ENCODE measurements around the gene THY1.

THY1 gene

GRCh38 chr11:119380827-119381180 is 42.2 kb downstream of the THY1 start:
- Histone ChIP-seq H3K4me2 (ENCODE audit: low read length) (peak overlapping the region; percentile 95), H4K20me1 (ENCODE audit: control insufficient read depth, insufficient read depth, low read depth, low read length) (no peaks in the 10 kb centered on the region), H3F3A (ENCODE audit: control insufficient read depth, insufficient read depth) (peaks cover 5% of the 10 kb centered on the region; the same call in 1 of the 2 replicates), H3K79me2 (ENCODE audit: control insufficient read depth, low read length) (no peaks in the 10 kb centered on the region), H3K9me3 (ENCODE audit: control insufficient read depth, insufficient read depth, low read length) (no peaks in the 10 kb centered on the region), H3K27me3 (ENCODE audit: control insufficient read depth, low read length) (peaks cover 6% of the 10 kb centered on the region; the same call in 1 of the 2 replicates), H3K27ac (ENCODE audit: low read depth, low read length) (no peak overlapping the region), H3K36me3 (ENCODE audit: control insufficient read depth, low read length) (no peaks in the 10 kb centered on the region), H3K4me1 (ENCODE audit: control insufficient read depth, low read length) (peaks cover 46% of the 10 kb centered on the region), H3K4me3 (ENCODE audit: low read length) (peak overlapping the region; percentile 84), H3K9me2 (replicated peaks; ENCODE audit: control insufficient read depth, low read length) (no peaks in the 10 kb centered on the region)
- TF ChIP-seq CTCF (IDR thresholded peaks at IDR 0.05; ENCODE audit: low read depth, low read length, poor library complexity, severe bottlenecking) (no peak), EZH2phosphoT487 (IDR thresholded peaks at IDR 0.05; ENCODE audit: borderline replicate concordance, low read length) (no peak)

- TF ChIP-seq CTCF (IDR thresholded peaks at IDR 0.05; ENCODE audit: low read depth, low read length, poor library complexity, severe bottlenecking) (no peak), EZH2phosphoT487 (IDR thresholded peaks at IDR 0.05; ENCODE audit: borderline replicate concordance, low read length) (no peak)
- Histone ChIP-seq H3K27me3 (ENCODE audit: control insufficient read depth, low read length) (peaks cover 6% of the 10 kb centered on the region; the same call in 1 of the 2 replicates), H3K9me2 (replicated peaks; ENCODE audit: control insufficient read depth, low read length) (no peaks in the 10 kb centered on the region), H3K4me1 (ENCODE audit: control insufficient read depth, low read length) (peaks cover 46% of the 10 kb centered on the region), H3K79me2 (ENCODE audit: control insufficient read depth, low read length) (no peaks in the 10 kb centered on the region), H3K4me3 (ENCODE audit: low read length) (peak overlapping the region; percentile 84), H3K36me3 (ENCODE audit: control insufficient read depth, low read length) (no peaks in the 10 kb centered on the region), H3K27ac (ENCODE audit: low read depth, low read length) (no peak overlapping the region), H3F3A (ENCODE audit: control insufficient read depth, insufficient read depth) (peaks cover 5% of the 10 kb centered on the region; the same call in 1 of the 2 replicates), H4K20me1 (ENCODE audit: control insufficient read depth, insufficient read depth, low read depth, low read length) (no peaks in the 10 kb centered on the region), H3K9me3 (ENCODE audit: control insufficient read depth, insufficient read depth, low read length) (no peaks in the 10 kb centered on the region), H3K4me2 (ENCODE audit: low read length) (peak overlapping the region; percentile 95)
Measured at GRCh38 chr11:119380160-119380826, 42.7 kb downstream of the THY1 start.

- Histone ChIP-seq H3K4me2 (ENCODE audit: low read length) (no peak overlapping the region), H3K9me3 (ENCODE audit: control insufficient read depth, insufficient read depth, low read length) (no peaks in the 10 kb centered on the region), H3F3A (ENCODE audit: control insufficient read depth, insufficient read depth) (peaks cover 5% of the 10 kb centered on the region; the same call in 1 of the 2 replicates), H3K9me2 (replicated peaks; ENCODE audit: control insufficient read depth, low read length) (no peaks in the 10 kb centered on the region), H3K27ac (ENCODE audit: low read depth, low read length) (no peak overlapping the region), H3K79me2 (ENCODE audit: control insufficient read depth, low read length) (no peaks in the 10 kb centered on the region), H3K36me3 (ENCODE audit: control insufficient read depth, low read length) (no peaks in the 10 kb centered on the region), H3K4me1 (ENCODE audit: control insufficient read depth, low read length) (peaks cover 56% of the 10 kb centered on the region), H4K20me1 (ENCODE audit: control insufficient read depth, insufficient read depth, low read depth, low read length) (no peaks in the 10 kb centered on the region), H3K27me3 (ENCODE audit: control insufficient read depth, low read length) (peaks cover 6% of the 10 kb centered on the region; the same call in 1 of the 2 replicates), H3K4me3 (ENCODE audit: low read length) (no peak overlapping the region)
- no peak for TF ChIP-seq EZH2phosphoT487 (IDR thresholded peaks at IDR 0.05; ENCODE audit: borderline replicate concordance, low read length)
- no peak for TF ChIP-seq CTCF (IDR thresholded peaks at IDR 0.05; ENCODE audit: low read depth, low read length, poor library complexity, severe bottlenecking)
Measured at GRCh38 chr11:119378851-119379465, 44.0 kb downstream of the THY1 start.

Data from DOHH2 (cell line).